ENCODE measurements around the gene ALK.

ALK gene

DNA sequence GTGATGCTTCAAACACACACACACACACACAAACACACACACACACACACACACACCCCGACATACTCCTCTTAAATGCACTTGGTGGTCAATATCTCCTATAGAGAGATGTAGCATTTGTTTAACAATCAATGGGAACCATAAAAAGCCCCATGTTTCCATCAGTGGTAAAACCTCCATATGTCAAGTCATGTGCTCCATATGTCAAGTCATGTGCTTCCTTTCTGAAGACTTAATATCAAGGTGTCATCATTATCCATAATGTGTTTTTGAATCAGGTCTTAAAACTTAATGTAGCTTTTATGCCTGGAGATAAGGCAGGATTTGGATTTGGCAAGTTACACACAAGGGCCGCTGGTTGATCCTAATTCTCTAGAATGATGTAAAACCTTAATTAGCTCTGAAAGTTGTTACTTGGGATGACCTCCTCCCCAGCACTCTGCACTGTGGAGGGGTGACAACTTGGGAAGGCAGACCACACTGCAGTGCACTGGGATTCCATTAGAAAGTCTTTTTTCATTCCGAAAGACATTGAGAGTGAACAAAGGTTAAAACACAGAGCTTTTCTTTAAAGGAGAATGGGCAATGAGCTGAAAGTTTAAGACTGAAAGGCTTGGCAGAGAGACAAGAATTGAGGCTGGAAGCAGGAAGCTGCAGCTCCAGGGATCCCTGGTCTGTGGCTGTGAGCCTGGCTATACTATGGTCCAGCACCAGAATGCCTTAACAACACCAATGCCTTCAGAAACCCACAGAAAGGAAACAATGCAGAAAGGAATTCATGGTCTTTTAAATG lies 26.4 kb downstream of the ALK start:
- no peak for TF ChIP-seq ZBTB7A (IDR thresholded peaks at IDR 0.05; ENCODE audit: low read depth)
- TF ChIP-seq NFIC (IDR thresholded peaks at IDR 0.05): no peak
- TF ChIP-seq RAD21 (IDR thresholded peaks at IDR 0.05; ENCODE audit: low read depth): no peak
- no peak for TF ChIP-seq EGR1 (IDR thresholded peaks at IDR 0.05)
- no peak for TF ChIP-seq CEBPB (IDR thresholded peaks at IDR 0.05)
- no peak for TF ChIP-seq REST (IDR thresholded peaks at IDR 0.05; ENCODE audit: low read depth)

DNA sequence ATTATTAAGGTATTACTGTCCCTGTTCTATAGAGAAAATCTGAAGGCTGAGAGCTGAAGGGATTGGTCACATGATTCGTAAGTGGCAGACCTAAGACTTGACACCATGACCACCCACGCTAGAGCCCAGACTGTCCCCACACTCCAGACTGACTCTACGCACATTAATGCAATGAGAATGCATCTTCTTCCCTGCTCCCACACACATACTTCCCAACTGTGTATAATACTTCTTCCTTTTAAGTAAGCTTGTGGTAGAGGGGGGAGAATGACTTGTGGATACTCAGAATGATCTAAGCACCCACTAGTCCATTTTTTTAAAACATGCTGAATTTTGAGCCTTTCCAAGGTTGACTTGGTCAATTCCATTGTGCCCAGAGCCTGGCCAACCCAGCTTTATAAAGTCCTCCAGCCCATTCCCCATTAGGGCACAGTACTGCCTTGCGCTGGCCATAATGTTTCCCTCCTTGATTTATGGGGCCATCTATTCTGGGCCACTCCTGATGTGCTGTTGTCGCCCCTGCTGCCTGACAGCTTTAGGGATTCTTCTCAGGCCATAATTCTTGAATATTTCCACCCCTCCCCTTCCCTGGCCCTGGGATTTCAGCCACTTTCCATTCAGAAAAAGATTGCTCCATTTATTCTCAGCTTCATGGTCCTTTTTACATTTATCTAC lies 28.7 kb downstream of the ALK start:
- TF ChIP-seq ZBTB7A (IDR thresholded peaks at IDR 0.05; ENCODE audit: low read depth) (no peak), TEAD4 (IDR thresholded peaks at IDR 0.05) (no peak), MAX (IDR thresholded peaks at IDR 0.05) (no peak), NFIC (IDR thresholded peaks at IDR 0.05) (no peak), FOXM1 (IDR thresholded peaks at IDR 0.05; ENCODE audit: borderline replicate concordance, low read depth) (no peak), CEBPB (IDR thresholded peaks at IDR 0.05) (no peak), USF1 (IDR thresholded peaks at IDR 0.05) (no peak), REST (IDR thresholded peaks at IDR 0.05; ENCODE audit: low read depth) (no peak), RAD21 (IDR thresholded peaks at IDR 0.05; ENCODE audit: low read depth) (no peak), TCF12 (IDR thresholded peaks at IDR 0.05; ENCODE audit: low read depth) (no peak), EGR1 (IDR thresholded peaks at IDR 0.05) (no peak), EP300 (IDR thresholded peaks at IDR 0.05; ENCODE audit: borderline replicate concordance) (no peak), CREB1 (IDR thresholded peaks at IDR 0.05; ENCODE audit: low read depth) (no peak), YY1 (IDR thresholded peaks at IDR 0.05; ENCODE audit: low read depth) (no peak)

- TF ChIP-seq REST (IDR thresholded peaks at IDR 0.05; ENCODE audit: low read depth) (no peak), FOXM1 (IDR thresholded peaks at IDR 0.05; ENCODE audit: borderline replicate concordance, low read depth) (no peak), MAX (IDR thresholded peaks at IDR 0.05) (no peak), CEBPB (IDR thresholded peaks at IDR 0.05) (no peak), TEAD4 (IDR thresholded peaks at IDR 0.05) (no peak), YY1 (IDR thresholded peaks at IDR 0.05; ENCODE audit: low read depth) (no peak), NFIC (IDR thresholded peaks at IDR 0.05) (no peak)
These were observed 40.2 kb downstream of the ALK start for GRCh38 chr2:29881089-29881730.

GRCh38 chr2:29880084-29880483 lies 41.3 kb downstream of the ALK start:
- no peak for TF ChIP-seq EP300 (IDR thresholded peaks at IDR 0.05; ENCODE audit: borderline replicate concordance)
- no peak for TF ChIP-seq CREB1 (IDR thresholded peaks at IDR 0.05; ENCODE audit: low read depth)
- TF ChIP-seq NFIC (IDR thresholded peaks at IDR 0.05): no peak
- TF ChIP-seq TAF1 (IDR thresholded peaks at IDR 0.05; ENCODE audit: low read depth): no peak
- no peak for TF ChIP-seq RAD21 (IDR thresholded peaks at IDR 0.05; ENCODE audit: low read depth)

Data from Ishikawa (cell line).